Smooth muscle cell of the brain vasculature (primary cell): ENCODE data around the gene SUGP1.
"Not testable (repeated sequence)": the region's sequence is repeated elsewhere in the genome, so short reads cannot be mapped to it uniquely, and the experiment has no call there.

Experiments used
- DNase-seq: peaks from one replicate; pipeline ENCODE4 v3.0.0-alpha.2; 2012; ENCODE audit warnings: low read depth, low spot score

The SUGP1 gene

GRCh38 chr19:19267305-19267704 lies 53.0 kb downstream of the SUGP1 start:
- no peak for DNase-seq

- DNase-seq, result no peak
These were observed 56.3 kb downstream of the SUGP1 start for GRCh38 chr19:19263886-19264487.

GRCh38 chr19:19262190-19263057 lies 57.9 kb downstream of the SUGP1 start:
- no peak for DNase-seq

- DNase-seq, result no peak
These were observed 58.7 kb downstream of the SUGP1 start for GRCh38 chr19:19261350-19262189.

- no peak for DNase-seq
These were observed 59.7 kb downstream of the SUGP1 start for GRCh38 chr19:19260417-19261214.

- DNase-seq, result no peak
These were observed 60.6 kb downstream of the SUGP1 start for GRCh38 chr19:19259741-19260140.

- DNase-seq, result no peak
These were observed 61.5 kb downstream of the SUGP1 start for GRCh38 chr19:19258589-19259338.

GRCh38 chr19:19257836-19258588 lies 62.3 kb downstream of the SUGP1 start:
- no peak for DNase-seq

GRCh38 chr19:19257137-19257536 lies 63.2 kb downstream of the SUGP1 start:
- DNase-seq, result no peak

GRCh38 chr19:19256072-19256969 lies 64.0 kb downstream of the SUGP1 start:
- DNase-seq, result no peak

- DNase-seq, result not testable (repeated sequence)
These were observed 66.9 kb downstream of the SUGP1 start for GRCh38 chr19:19253409-19253808.

GRCh38 chr19:19250196-19250801 lies 70.0 kb downstream of the SUGP1 start:
- no peak for DNase-seq

GRCh38 chr19:19240476-19240875 lies 79.8 kb downstream of the SUGP1 start:
- DNase-seq, result no peak

GRCh38 chr19:19239675-19240074 lies 80.6 kb downstream of the SUGP1 start:
- DNase-seq, result no peak

- no peak for DNase-seq
These were observed 82.0 kb downstream of the SUGP1 start for GRCh38 chr19:19238126-19238894.

GRCh38 chr19:19236173-19236572 lies 84.1 kb downstream of the SUGP1 start:
- DNase-seq, result no peak

- no peak for DNase-seq
These were observed 86.0 kb downstream of the SUGP1 start for GRCh38 chr19:19234220-19234816.
